Measurements from ENCODE around the gene SPPL3. TPM values are rescaled to one million over a fixed set of nuclear protein-coding genes. Genes with fewer than 3 reads are reported as not detected.

SPPL3 gene
- total RNA-seq, 4 donors from 2014 or later: 18.9 to 21.5 (median 20.5) TPM

DNA sequence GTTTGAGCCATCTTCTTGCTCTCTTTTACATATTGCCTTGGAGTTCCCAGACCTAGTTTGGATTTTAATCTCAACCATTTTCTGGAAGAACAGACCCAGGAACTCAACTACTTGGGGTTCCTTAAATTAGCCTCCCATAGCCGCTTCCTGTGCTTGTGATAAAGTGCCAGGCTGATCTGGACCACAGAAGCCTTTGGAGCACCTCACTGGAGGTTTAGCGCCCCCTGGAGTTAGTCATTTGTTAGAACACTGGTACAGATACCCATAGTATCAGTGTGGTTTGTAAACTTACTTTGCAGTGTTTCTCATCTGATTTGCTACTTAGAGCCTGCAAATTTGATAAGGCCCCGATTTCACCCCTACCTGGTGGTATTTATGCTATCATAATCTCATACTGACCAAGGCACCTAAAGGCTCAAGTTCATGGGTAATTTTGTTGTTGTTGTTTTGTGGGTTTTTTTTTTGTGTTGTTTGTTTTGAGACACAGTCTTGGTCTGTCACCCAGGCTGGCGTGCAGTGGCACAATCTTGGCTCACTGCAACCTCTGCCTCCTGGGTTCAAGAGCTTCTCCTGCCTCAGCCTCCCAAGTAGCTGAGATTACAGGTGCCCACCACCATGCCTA, 190.2 kb downstream of the SPPL3 start:
- TF ChIP-seq, protein P1, sequence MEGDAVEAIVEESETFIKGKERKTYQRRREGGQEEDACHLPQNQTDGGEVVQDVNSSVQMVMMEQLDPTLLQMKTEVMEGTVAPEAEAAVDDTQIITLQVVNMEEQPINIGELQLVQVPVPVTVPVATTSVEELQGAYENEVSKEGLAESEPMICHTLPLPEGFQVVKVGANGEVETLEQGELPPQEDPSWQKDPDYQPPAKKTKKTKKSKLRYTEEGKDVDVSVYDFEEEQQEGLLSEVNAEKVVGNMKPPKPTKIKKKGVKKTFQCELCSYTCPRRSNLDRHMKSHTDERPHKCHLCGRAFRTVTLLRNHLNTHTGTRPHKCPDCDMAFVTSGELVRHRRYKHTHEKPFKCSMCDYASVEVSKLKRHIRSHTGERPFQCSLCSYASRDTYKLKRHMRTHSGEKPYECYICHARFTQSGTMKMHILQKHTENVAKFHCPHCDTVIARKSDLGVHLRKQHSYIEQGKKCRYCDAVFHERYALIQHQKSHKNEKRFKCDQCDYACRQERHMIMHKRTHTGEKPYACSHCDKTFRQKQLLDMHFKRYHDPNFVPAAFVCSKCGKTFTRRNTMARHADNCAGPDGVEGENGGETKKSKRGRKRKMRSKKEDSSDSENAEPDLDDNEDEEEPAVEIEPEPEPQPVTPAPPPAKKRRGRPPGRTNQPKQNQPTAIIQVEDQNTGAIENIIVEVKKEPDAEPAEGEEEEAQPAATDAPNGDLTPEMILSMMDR (IDR thresholded peaks at IDR 0.05; ENCODE audit: low read depth): no peak

DNA sequence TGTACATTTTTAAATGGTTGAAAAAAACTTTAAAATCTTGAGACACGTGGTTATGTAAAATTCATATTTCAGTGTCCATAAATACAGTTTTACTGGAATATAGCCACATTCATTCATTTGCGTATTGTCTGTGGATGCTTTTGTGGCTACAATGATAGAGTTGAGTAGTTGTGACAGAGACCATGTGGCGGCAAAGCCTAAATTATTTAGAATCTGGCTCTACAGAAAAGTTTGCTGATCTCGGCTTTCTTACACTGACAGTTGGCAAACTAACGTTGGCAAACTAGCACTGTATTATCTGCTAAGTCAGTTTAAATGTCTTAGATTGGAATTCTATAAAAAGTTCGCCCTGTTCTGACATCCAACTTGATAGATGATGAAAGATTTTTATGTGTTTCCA, 191.5 kb downstream of the SPPL3 start:
- TF ChIP-seq, protein P1 (IDR thresholded peaks at IDR 0.05; ENCODE audit: low read depth): no peak

Other genes with a start within 250 kb of the SPPL3 start
- gene MLEC, start 217.2 kb downstream of the SPPL3 start, total RNA-seq: 10 to 100 TPM; 65.1 to 94.1 (median 85.8) TPM
- 10 to 100 TPM; 11.3 to 24.1 (median 17.6) TPM for gene UNC119B, start 193.9 kb downstream of the SPPL3 start, total RNA-seq
- 100 to 1,000 TPM in 3 of 4 donors, 10 to 100 TPM in 1; 31.6 to 237 (median 106) TPM for gene ACADS, start 178.5 kb downstream of the SPPL3 start, total RNA-seq
- not detected for gene HNF1A, start 74.2 kb upstream of the SPPL3 start, total RNA-seq
- 10 to 100 TPM in 3 of 4 donors, 1 to 10 TPM in 1; 7.8 to 18.6 (median 12.9) TPM for gene C12orf43, start 112.1 kb upstream of the SPPL3 start, total RNA-seq
- gene OASL, start 134.9 kb upstream of the SPPL3 start, total RNA-seq: 1 to 10 TPM in 3 of 4 donors, under 1 TPM in 1; 0.22 to 4.1 (median 1.4) TPM
- 10 to 100 TPM in 1 of 4 donors, 1 to 10 TPM in 3; 2.4 to 29.2 (median 5.0) TPM for gene P2RX7, start 228.5 kb upstream of the SPPL3 start, total RNA-seq